Pancreas (tissue), 10 donors: ENCODE measurements around the gene RHOB. TPM values are rescaled to one million over a fixed set of nuclear protein-coding genes. Genes with fewer than 3 reads are reported as not detected.
A peak's percentile ranks its signal among the peaks of the same experiment; 100 is the strongest.

ENCODE experiments used
- ATAC-seq, 4 donors: fragments of 200-7000 bp; cut with Tn5 transposase; one replicate each; pipeline versions ENCODE4 v1.8.0 to v1.9.1; 2020; ENCODE audit warnings: mild to moderate bottlenecking in 4 of 4, moderate library complexity in 4 of 4
- DNase-seq, 6 donors: peaks; one replicate each; pipeline ENCODE4 v3.0.0-alpha.2; 2020
- FAIRE-seq: peaks from 2 replicates; lab custom pipeline; 2012; peaks lifted over from hg19 to GRCh38; lab: Jason Lieb, UNC
- H3K27ac ChIP-seq, 4 donors: fragments of 200-600 bp; sonication (generic); 1 replicate in 3 of 4; 2 replicates in 1 of 4; pipeline versions ENCODE4 v1.5.0 to v1.8.0; 2020
- H3K27me3 ChIP-seq, 4 donors: fragments of 200-600 bp; one replicate each; pipeline ENCODE4 v1.8.0; 2021
- H3K36me3 ChIP-seq, 3 donors: fragments of 200-600 bp; sonication (generic) in 1 of 3; one replicate each; pipeline versions ENCODE4 v1.5.0 to v1.8.0; 2020 to 2021
- H3K4me1 ChIP-seq, 3 donors: fragments of 200-600 bp; one replicate each; pipeline ENCODE4 v1.8.0; 2021
- H3K4me3 ChIP-seq, 4 donors: fragments of 200-600 bp; sonication (generic) in 2 of 4; one replicate each; pipeline versions ENCODE4 v1.5.0 to v1.8.0; 2020 to 2021
- H3K9me3 ChIP-seq, 4 donors: fragments of 200-600 bp; one replicate each; pipeline ENCODE4 v1.8.0; 2021
- CTCF ChIP-seq, 4 donors: fragments of 200-600 bp; sonication (generic) in 3 of 4; IDR thresholded peaks; one replicate each; pipeline versions ENCODE4 v1.5.0 to v1.8.0; 2021; ENCODE audit warnings: antibody characterized with exemption in 4 of 4
- WGBS, 2 donors: extraction: QIAGEN DNeasy Blood & Tissue Kit; methylation state at CpG; one replicate each; pipeline ENCODE4 v1.1.7; 2013; 5-methylcytosine and 5-hydroxymethylcytosine counted together
- intact Hi-C, 3 donors: fragments of 100-400 bp; cut with DNase I; formaldehyde crosslinking; loops; one replicate each; pipeline versions ENCODE4 v1.11.1 to v1.14.2; 2022
- polyA plus RNA-seq, 2 donors: library from polyadenylated mRNA; stranded (reverse); fragments of 200-250 nt; gene quantifications; one replicate each; pipeline ENCODE4 v1.2.3, GENCODE V29; 2013
- total RNA-seq, 6 donors: library from RNA; stranded (reverse); fragmentation: NEBNext Ultra II Directional in 4 of 6; extraction: Animal tissue kit (Norgen Biotek cat#: 25700) in 4 of 6; gene quantifications; one replicate each; pipeline versions ENCODE4 v1.2.1 to v1.2.4, GENCODE V29; 2021 to 2023
- donor health status: healthy with polysubstance abuse.
- donor health status: DM: no; HTN: no; CAD: no; lungs with moderate emphysema.
- donor health status: DM: no; HTN: no; CAD: no.
- donor health status: control.
- donor health status: control.
- donor health status: Bipolar disorder and iron deficiency.
- donor health status: DM: yes; HTN: yes; CAD: no.
- donor health status: DM: no; HTN: no; CAD: no.
- donor health status: DM: no; HTN: no; CAD: no.
- donor health status: DM: yes; HTN: yes; CAD: no.

RHOB gene
- total and polyA plus RNA-seq, 8 donors, result 27.5 to 98.5 (median 56.5) TPM

GRCh38 chr2:20478961-20479360 is 32.1 kb downstream of the RHOB start:
- Histone ChIP-seq H3K27me3 (no peaks in the 10 kb centered on the region), H3K27ac (no peak overlapping the region), H3K9me3 (no peaks in the 10 kb centered on the region), H3K36me3 (no peaks in the 10 kb centered on the region), H3K4me3 (no peak overlapping the region), H3K4me1 (no peaks in the 10 kb centered on the region)
- TF ChIP-seq CTCF (IDR thresholded peaks at IDR 0.05), result no peak
- 89 to 97% methylated on average over 7 of the region's 7 CpGs for WGBS, 2 donors
- FAIRE-seq (no peak), DNase-seq (peak in 1 of 6 donors; percentile 4), ATAC-seq (no peak)
- intact Hi-C loops, result no loop called here

DNA sequence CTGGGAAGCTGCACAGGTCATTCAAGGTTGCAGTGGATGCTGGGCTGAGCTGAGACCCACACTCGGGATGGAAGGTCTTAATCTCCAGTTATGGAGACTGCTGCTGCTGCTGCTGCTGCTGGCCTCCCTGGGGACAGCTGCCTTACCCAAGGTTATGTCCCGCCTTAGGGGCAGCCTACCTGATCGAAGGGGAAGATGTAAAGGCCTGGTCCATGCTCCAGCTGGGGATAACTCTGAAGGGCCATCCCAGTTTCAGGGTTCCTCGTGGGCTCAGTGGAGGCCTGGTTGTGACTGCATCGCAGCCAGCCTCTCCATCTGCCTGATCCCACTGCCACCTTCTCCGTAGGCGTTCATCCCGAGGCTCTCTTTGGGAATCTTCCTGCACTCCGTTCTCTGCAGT is 33.0 kb downstream of the RHOB start:
- no peak for FAIRE-seq
- no peak for TF ChIP-seq CTCF (IDR thresholded peaks at IDR 0.05)
- Histone ChIP-seq H3K27ac (no peak overlapping the region), H3K9me3 (no peaks in the 10 kb centered on the region), H3K36me3 (no peaks in the 10 kb centered on the region), H3K4me3 (no peak overlapping the region), H3K27me3 (no peaks in the 10 kb centered on the region), H3K4me1 (no peaks in the 10 kb centered on the region)
- no peak for ATAC-seq
- no peak for DNase-seq
- WGBS, 2 donors, result 86 to 87% methylated on average over 9 of the region's 9 CpGs
- intact Hi-C loops, result no loop called here

DNA sequence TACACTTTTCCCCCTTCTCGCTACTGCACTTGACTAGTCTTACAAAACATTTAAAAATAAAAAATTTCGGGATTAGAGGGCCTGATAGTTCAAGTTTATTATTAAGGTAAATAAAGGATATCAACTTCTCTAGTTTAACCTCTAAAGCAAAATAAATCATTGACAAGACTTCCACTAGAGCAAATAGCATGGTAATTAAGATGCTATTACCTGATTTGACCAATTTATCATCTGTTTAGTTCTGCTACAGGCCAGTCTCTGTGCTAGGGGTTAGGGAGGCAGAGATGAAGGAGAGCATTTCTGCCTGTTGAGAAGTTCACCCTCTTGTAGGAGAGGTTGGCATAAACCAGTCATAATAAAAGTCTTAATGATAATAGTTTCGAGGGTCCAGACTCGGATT is 34.0 kb downstream of the RHOB start:
- ATAC-seq (peak in 2 of 4 donors; percentile 29 to 62), FAIRE-seq (no peak), DNase-seq (no peak)

GRCh38 chr2:20481798-20482405 is 35.0 kb downstream of the RHOB start:
- no peak for ATAC-seq
- TF ChIP-seq CTCF (IDR thresholded peaks at IDR 0.05), result no peak
- Histone ChIP-seq H3K9me3 (no peaks in the 10 kb centered on the region), H3K4me1 (no peaks in the 10 kb centered on the region), H3K36me3 (no peaks in the 10 kb centered on the region), H3K27ac (no peak overlapping the region), H3K4me3 (no peak overlapping the region), H3K27me3 (no peaks in the 10 kb centered on the region)
- WGBS, 2 donors, result 74 to 79% methylated on average over 5 of the region's 5 CpGs
- intact Hi-C loops, result no loop called here
- no peak for DNase-seq
- FAIRE-seq, result no peak

More for the DNA sequence above, 34.0 kb downstream of the RHOB start:
- Histone ChIP-seq H3K27me3 (no peaks in the 10 kb centered on the region), H3K4me3 (no peak overlapping the region), H3K36me3 (no peaks in the 10 kb centered on the region), H3K4me1 (no peaks in the 10 kb centered on the region), H3K9me3 (no peaks in the 10 kb centered on the region), H3K27ac (no peak overlapping the region)
- TF ChIP-seq CTCF (IDR thresholded peaks at IDR 0.05), result no peak
- intact Hi-C loops, result no loop called here
- WGBS, 2 donors, result 39 to 56% methylated on average over 4 of the region's 4 CpGs

- no peaks in the 10 kb centered on the region for H3K4me1 ChIP-seq
- H3K27ac ChIP-seq, result no peak overlapping the region
- intact Hi-C loops, result no loop called here
- no peak overlapping the region for H3K4me3 ChIP-seq
- ATAC-seq (no peak), FAIRE-seq (no peak), DNase-seq (no peak)
- no peak for TF ChIP-seq CTCF (IDR thresholded peaks at IDR 0.05)
- no peaks in the 10 kb centered on the region for H3K9me3 ChIP-seq
- H3K36me3 ChIP-seq, result no peaks in the 10 kb centered on the region
- WGBS, 2 donors, result 72 to 88% methylated on average over 3 of the region's 3 CpGs
- H3K27me3 ChIP-seq, result no peaks in the 10 kb centered on the region
These were observed 35.9 kb downstream of the RHOB start for GRCh38 chr2:20482725-20483124.
